HCT116 (cell line): ENCODE data around the gene MAEA. TPM values are rescaled to one million over a fixed set of nuclear protein-coding genes. Genes with fewer than 3 reads are reported as not detected.

ENCODE experiments used
- ATAC-seq: fragments of 200-7000 bp; cut with Tn5 transposase; 2 replicates; pipeline ENCODE4 v1.9.1; 2020; ENCODE audit warnings: mild to moderate bottlenecking, moderate library complexity
- BruUV-seq: library from RNA; stranded (reverse); fragments of 400-500 nt; replicated peaks from 2 replicates; lab custom pipeline; 2021; lab: Mats Ljungman, UMichigan
- CTCF ChIA-PET: fragments of 300-600 bp; sonication (Branson Sonifier 250); formaldehyde crosslinking; loops from one replicate; lab custom pipeline; 2021; ENCODE audit warnings: antibody characterized with exemption; lab: Charles Lee
- POLR2A ChIA-PET: fragments of 300-600, 350-600 bp; sonication (Branson Sonifier 250); formaldehyde crosslinking; loops from one replicate; lab custom pipeline; 2021; ENCODE audit warnings: antibody characterized with exemption; lab: Charles Lee
- RAD21 ChIA-PET, 2 experiments: fragments of 300-600 bp; sonication (Branson Sonifier 250); formaldehyde crosslinking; loops; one replicate each; lab custom pipeline; 2023; ENCODE audit warnings: low total read pairs in 2 of 2; ENCODE audit not compliant: uncharacterized antibody in 2 of 2, unreplicated experiment in 2 of 2, low non-redundant PET in 1 of 2; lab: Charles Lee
- DNase-seq: peaks from one replicate; pipeline ENCODE4 v3.0.0-alpha.2; 2010; ENCODE audit warnings: low read depth, low spot score
- H2AFZ ChIP-seq: fragments of 200-600 bp; shearing (Covaris generic), sonication (generic); 2 replicates; pipeline ENCODE4 v1.6.1; 2017; ENCODE audit warnings: low read depth, mixed run types, mixed read lengths, antibody characterized with exemption, low read length; ENCODE audit not compliant: poor library complexity, severe bottlenecking
- H3K27ac ChIP-seq: 2 replicates; pipeline ENCODE4 v1.5.1; 2012; ENCODE audit warnings: low read depth, low read length
- H3K27me3 ChIP-seq: fragments of 200-600 bp; sonication (generic); 2 replicates; pipeline ENCODE4 v1.6.1; 2016; ENCODE audit warnings: mixed run types, low read length, mixed read lengths; ENCODE audit not compliant: insufficient read depth
- H3K36me3 ChIP-seq, 2 experiments: fragments of 200-500 bp in 1 of 2; fragments of 200-600 bp in 1 of 2; sonication (Bioruptor generic) in 1 of 2; sonication (generic) in 1 of 2; 2 replicates each; pipeline versions ENCODE4 v1.5.1 to v1.6.1; 2014 to 2016; ENCODE audit warnings: low read length in 2 of 2, inconsistent platforms in 1 of 2, mixed read lengths in 1 of 2, mixed run types in 1 of 2; ENCODE audit not compliant: insufficient read depth in 2 of 2, control insufficient read depth in 1 of 2
- H3K4me1 ChIP-seq, 2 experiments: fragments of 200-600 bp in 1 of 2; sonication (generic) in 1 of 2; 2 replicates each; pipeline versions ENCODE4 v1.5.1 to v1.6.1; 2012 to 2017; ENCODE audit warnings: low read length in 2 of 2, inconsistent platforms in 1 of 2, mild to moderate bottlenecking in 1 of 2, mixed read lengths in 1 of 2, mixed run types in 1 of 2, moderate library complexity in 1 of 2; ENCODE audit not compliant: insufficient read depth in 2 of 2, control insufficient read depth in 1 of 2
- H3K4me2 ChIP-seq: fragments of 200-600 bp; sonication (generic); 2 replicates; pipeline ENCODE4 v1.6.1; 2017; ENCODE audit warnings: mixed run types, low read length, mixed read lengths
- H3K4me3 ChIP-seq, 2 experiments: fragments of 200-600 bp in 1 of 2; sonication (generic) in 1 of 2; replicated peaks in 1 of 2; 2 replicates each; pipeline ENCODE4 v1.5.1; 2011 to 2016; ENCODE audit warnings: low read length in 2 of 2, control low read depth in 1 of 2, low read depth in 1 of 2, mild to moderate bottlenecking in 1 of 2, mixed read lengths in 1 of 2, mixed run types in 1 of 2
- H3K79me2 ChIP-seq: fragments of 200-600 bp; sonication (generic); 2 replicates; pipeline ENCODE4 v1.6.1; 2017; ENCODE audit warnings: mild to moderate bottlenecking, mixed run types, low read length, moderate library complexity, mixed read lengths; ENCODE audit not compliant: insufficient read depth
- H3K9ac ChIP-seq: fragments of 200-600 bp; sonication (generic); 2 replicates; pipeline ENCODE4 v1.6.1; 2016; ENCODE audit warnings: low read length, mixed read lengths
- H3K9me2 ChIP-seq: fragments of 200-600 bp; sonication (generic), shearing (Covaris generic); 2 replicates; pipeline ENCODE4 v1.6.1; 2017; ENCODE audit warnings: mixed run types, mild to moderate bottlenecking, moderate library complexity; ENCODE audit not compliant: insufficient read depth
- H3K9me3 ChIP-seq, 2 experiments: fragments of 200-500 bp in 1 of 2; fragments of 200-600 bp in 1 of 2; sonication (Bioruptor generic) in 1 of 2; sonication (generic) in 1 of 2; 2 replicates each; pipeline ENCODE4 v1.6.1; 2014 to 2017; ENCODE audit warnings: low read length in 2 of 2, mixed read lengths in 2 of 2, inconsistent platforms in 1 of 2, low read depth in 1 of 2, mild to moderate bottlenecking in 1 of 2, mixed run types in 1 of 2, moderate library complexity in 1 of 2; ENCODE audit not compliant: control insufficient read depth in 1 of 2, insufficient read depth in 1 of 2
- H4K20me1 ChIP-seq: fragments of 200-600 bp; sonication (generic), shearing (Covaris generic); 2 replicates; pipeline ENCODE4 v1.6.1; 2017; ENCODE audit warnings: mixed run types, mild to moderate bottlenecking, moderate library complexity; ENCODE audit not compliant: insufficient read depth
- POLR2AphosphoS5 ChIP-seq: IDR thresholded peaks from 2 replicates; pipeline ENCODE4 v1.6.1; 2011; ENCODE audit warnings: mild to moderate bottlenecking, low read depth, low read length, moderate library complexity
- SRF ChIP-seq: IDR thresholded peaks from 2 replicates; pipeline ENCODE4 v1.6.1; 2012; ENCODE audit warnings: low read depth
- intact Hi-C: fragments of 100-400 bp; cut with micrococcal nuclease; formaldehyde crosslinking; loops from 2 replicates; pipeline ENCODE4 v1.10.0; 2022
- total RNA-seq: library from RNA; stranded (reverse); gene quantifications from one replicate; pipeline ENCODE4 v1.2.1, GENCODE V29; 2021; ENCODE audit not compliant: unreplicated experiment
- TF ChIP-seq, protein P1 (sequence below): IDR thresholded peaks from 2 replicates; pipeline ENCODE4 v1.6.1; 2012; ENCODE audit warnings: low read depth
- TF ChIP-seq, protein P2 (sequence below): IDR thresholded peaks from 2 replicates; pipeline ENCODE4 v1.6.1; 2011; ENCODE audit warnings: mild to moderate bottlenecking, low read length, moderate library complexity; ENCODE audit not compliant: insufficient replicate concordance; ENCODE audit errors: extremely low read depth

MAEA gene
- total RNA-seq, 1 experiment from 2014 or later, result 88.3 TPM

DNA sequence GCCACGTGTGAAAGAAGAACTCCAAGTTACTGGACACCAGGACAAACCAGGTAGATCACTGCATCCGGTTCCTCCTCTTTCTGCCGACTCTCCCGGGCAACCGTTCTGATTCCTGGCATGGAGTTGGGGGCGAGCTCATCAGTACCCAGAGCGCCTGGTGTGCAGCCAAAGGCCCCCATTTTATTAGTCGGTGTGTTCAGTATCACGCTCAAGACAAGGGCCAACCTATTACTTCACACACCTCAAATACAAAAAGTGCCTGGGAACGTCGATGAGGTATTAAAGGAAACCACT, 38.0 kb upstream of the MAEA start:
- Histone ChIP-seq H3K4me3 (no peak overlapping the region), H3K9ac (no peak overlapping the region), H3K9me3 (peaks cover 0 to 5% of the 10 kb centered on the region in 2 experiments; a peak in 1 of 4 replicates), H3K9me2 (no peaks in the 10 kb centered on the region), H3K4me1 (peaks cover 11 to 18% of the 10 kb centered on the region in 2 experiments), H3K4me2 (no peak overlapping the region), H4K20me1 (no peaks in the 10 kb centered on the region), H3K27me3 (no peaks in the 10 kb centered on the region), H2AFZ (no peak overlapping the region), H3K36me3 (0 out of 4 replicates have a peak, but pooled peaks cover 0 to 5% of the 10 kb centered on the region in 2 experiments), H3K79me2 (peaks cover 23% of the 10 kb centered on the region), H3K27ac (no peak overlapping the region)
- TF ChIP-seq SRF (no peak), POLR2AphosphoS5 (no peak)
- TF ChIP-seq, protein P1, sequence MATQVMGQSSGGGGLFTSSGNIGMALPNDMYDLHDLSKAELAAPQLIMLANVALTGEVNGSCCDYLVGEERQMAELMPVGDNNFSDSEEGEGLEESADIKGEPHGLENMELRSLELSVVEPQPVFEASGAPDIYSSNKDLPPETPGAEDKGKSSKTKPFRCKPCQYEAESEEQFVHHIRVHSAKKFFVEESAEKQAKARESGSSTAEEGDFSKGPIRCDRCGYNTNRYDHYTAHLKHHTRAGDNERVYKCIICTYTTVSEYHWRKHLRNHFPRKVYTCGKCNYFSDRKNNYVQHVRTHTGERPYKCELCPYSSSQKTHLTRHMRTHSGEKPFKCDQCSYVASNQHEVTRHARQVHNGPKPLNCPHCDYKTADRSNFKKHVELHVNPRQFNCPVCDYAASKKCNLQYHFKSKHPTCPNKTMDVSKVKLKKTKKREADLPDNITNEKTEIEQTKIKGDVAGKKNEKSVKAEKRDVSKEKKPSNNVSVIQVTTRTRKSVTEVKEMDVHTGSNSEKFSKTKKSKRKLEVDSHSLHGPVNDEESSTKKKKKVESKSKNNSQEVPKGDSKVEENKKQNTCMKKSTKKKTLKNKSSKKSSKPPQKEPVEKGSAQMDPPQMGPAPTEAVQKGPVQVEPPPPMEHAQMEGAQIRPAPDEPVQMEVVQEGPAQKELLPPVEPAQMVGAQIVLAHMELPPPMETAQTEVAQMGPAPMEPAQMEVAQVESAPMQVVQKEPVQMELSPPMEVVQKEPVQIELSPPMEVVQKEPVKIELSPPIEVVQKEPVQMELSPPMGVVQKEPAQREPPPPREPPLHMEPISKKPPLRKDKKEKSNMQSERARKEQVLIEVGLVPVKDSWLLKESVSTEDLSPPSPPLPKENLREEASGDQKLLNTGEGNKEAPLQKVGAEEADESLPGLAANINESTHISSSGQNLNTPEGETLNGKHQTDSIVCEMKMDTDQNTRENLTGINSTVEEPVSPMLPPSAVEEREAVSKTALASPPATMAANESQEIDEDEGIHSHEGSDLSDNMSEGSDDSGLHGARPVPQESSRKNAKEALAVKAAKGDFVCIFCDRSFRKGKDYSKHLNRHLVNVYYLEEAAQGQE, result no peak
- TF ChIP-seq, protein P2, sequence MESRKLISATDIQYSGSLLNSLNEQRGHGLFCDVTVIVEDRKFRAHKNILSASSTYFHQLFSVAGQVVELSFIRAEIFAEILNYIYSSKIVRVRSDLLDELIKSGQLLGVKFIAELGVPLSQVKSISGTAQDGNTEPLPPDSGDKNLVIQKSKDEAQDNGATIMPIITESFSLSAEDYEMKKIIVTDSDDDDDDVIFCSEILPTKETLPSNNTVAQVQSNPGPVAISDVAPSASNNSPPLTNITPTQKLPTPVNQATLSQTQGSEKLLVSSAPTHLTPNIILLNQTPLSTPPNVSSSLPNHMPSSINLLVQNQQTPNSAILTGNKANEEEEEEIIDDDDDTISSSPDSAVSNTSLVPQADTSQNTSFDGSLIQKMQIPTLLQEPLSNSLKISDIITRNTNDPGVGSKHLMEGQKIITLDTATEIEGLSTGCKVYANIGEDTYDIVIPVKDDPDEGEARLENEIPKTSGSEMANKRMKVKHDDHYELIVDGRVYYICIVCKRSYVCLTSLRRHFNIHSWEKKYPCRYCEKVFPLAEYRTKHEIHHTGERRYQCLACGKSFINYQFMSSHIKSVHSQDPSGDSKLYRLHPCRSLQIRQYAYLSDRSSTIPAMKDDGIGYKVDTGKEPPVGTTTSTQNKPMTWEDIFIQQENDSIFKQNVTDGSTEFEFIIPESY, result no peak
- DNase-seq (no peak), ATAC-seq (no peak)
- CTCF ChIA-PET, result no interaction called here
- BruUV-seq, result no TSS peak
- POLR2A ChIA-PET, result no interaction called here
- intact Hi-C loops, result no loop called here
- RAD21 ChIA-PET, result no interaction called here
